Mesenchymal stem cell (in vitro differentiated cells and primary cell): ENCODE measurements around the gene LHX1. TPM values are rescaled to one million over a fixed set of nuclear protein-coding genes. Genes with fewer than 3 reads are reported as not detected.

Source experiments
- DNase-seq: peaks from one replicate; pipeline ENCODE4 v3.0.0-alpha.2; 2013
- H2AFZ ChIP-seq: one replicate; pipeline ENCODE4 v1.6.1; 2013; ENCODE audit warnings: low read depth, mild to moderate bottlenecking, control low read depth, inconsistent platforms, low read length, moderate library complexity
- H2AK5ac ChIP-seq: 2 replicates; pipeline ENCODE4 v1.6.1; 2013; ENCODE audit warnings: low read length, moderate library complexity, mild to moderate bottlenecking, inconsistent platforms; ENCODE audit not compliant: severe bottlenecking
- H2BK120ac ChIP-seq: one replicate; pipeline ENCODE4 v1.6.1; 2013; ENCODE audit warnings: low read depth, mild to moderate bottlenecking, inconsistent platforms, low read length, moderate library complexity
- H2BK12ac ChIP-seq, 2 experiments: one replicate each; pipeline ENCODE4 v1.6.1; 2013; ENCODE audit warnings: inconsistent platforms in 2 of 2, low read length in 2 of 2, mild to moderate bottlenecking in 2 of 2, moderate library complexity in 2 of 2, control low read depth in 1 of 2
- H2BK15ac ChIP-seq: one replicate; pipeline ENCODE4 v1.6.1; 2013; ENCODE audit warnings: mild to moderate bottlenecking, low read depth, inconsistent platforms; ENCODE audit not compliant: poor library complexity, severe bottlenecking
- H2BK5ac ChIP-seq: 2 replicates; pipeline ENCODE4 v1.6.1; 2013; ENCODE audit warnings: low read depth, mild to moderate bottlenecking, low read length, control low read depth, inconsistent platforms; ENCODE audit not compliant: poor library complexity, severe bottlenecking
- H3K14ac ChIP-seq, 2 experiments: one replicate each; pipeline ENCODE4 v1.6.1; 2013; ENCODE audit warnings: inconsistent platforms in 2 of 2, low read length in 2 of 2, control low read depth in 1 of 2, mild to moderate bottlenecking in 1 of 2, moderate library complexity in 1 of 2
- H3K18ac ChIP-seq, 2 experiments: one replicate each; pipeline ENCODE4 v1.6.1; 2013; ENCODE audit warnings: inconsistent platforms in 2 of 2, low read length in 2 of 2, control low read depth in 1 of 2, low read depth in 1 of 2, mild to moderate bottlenecking in 1 of 2
- H3K23ac ChIP-seq, 2 experiments: one replicate each; pipeline ENCODE4 v1.6.1; 2013; ENCODE audit warnings: inconsistent platforms in 2 of 2, low read length in 2 of 2, mild to moderate bottlenecking in 2 of 2, moderate library complexity in 2 of 2, control low read depth in 1 of 2
- H3K27ac ChIP-seq: 2 replicates; pipeline ENCODE4 v1.5.1; 2013; ENCODE audit warnings: mild to moderate bottlenecking, moderate library complexity, low read length, control low read depth, inconsistent platforms; ENCODE audit not compliant: poor library complexity, severe bottlenecking
- H3K27me3 ChIP-seq, 2 experiments: 2 replicates each; pipeline versions ENCODE4 v1.6.1 to v1.7.0; 2013; ENCODE audit warnings: low read length in 2 of 2, mild to moderate bottlenecking in 2 of 2, moderate library complexity in 2 of 2, control low read depth in 1 of 2, inconsistent platforms in 1 of 2; ENCODE audit not compliant: control insufficient read depth in 1 of 2, insufficient read depth in 1 of 2
- H3K36me3 ChIP-seq, 2 experiments: 2 replicates each; pipeline versions ENCODE4 v1.6.1 to v1.7.0; 2013; ENCODE audit warnings: low read length in 2 of 2, control low read depth in 1 of 2, inconsistent platforms in 1 of 2, low read depth in 1 of 2, mild to moderate bottlenecking in 1 of 2; ENCODE audit not compliant: insufficient read depth in 2 of 2, control insufficient read depth in 1 of 2
- H3K4ac ChIP-seq, 2 experiments: one replicate each; pipeline ENCODE4 v1.6.1; 2013; ENCODE audit warnings: inconsistent platforms in 2 of 2, low read length in 2 of 2, mild to moderate bottlenecking in 2 of 2, moderate library complexity in 2 of 2, control low read depth in 1 of 2, low read depth in 1 of 2
- H3K4me1 ChIP-seq: 2 replicates; pipeline ENCODE4 v1.6.1; 2013; ENCODE audit warnings: low read depth, low read length, control low read depth; ENCODE audit not compliant: control insufficient read depth, insufficient read depth
- H3K4me2 ChIP-seq: 2 replicates; pipeline ENCODE4 v1.6.1; 2013; ENCODE audit warnings: low read length, mild to moderate bottlenecking, inconsistent platforms; ENCODE audit not compliant: poor library complexity, severe bottlenecking
- H3K4me3 ChIP-seq, 2 experiments: 2 replicates each; pipeline versions ENCODE4 v1.5.1 to v1.7.0; 2013; ENCODE audit warnings: low read length in 2 of 2, mild to moderate bottlenecking in 2 of 2, control low read depth in 1 of 2, low read depth in 1 of 2; ENCODE audit not compliant: insufficient read depth in 1 of 2
- H3K79me1 ChIP-seq: replicated peaks from 2 replicates; pipeline ENCODE4 v1.6.1; 2013; ENCODE audit warnings: mild to moderate bottlenecking, control low read depth, low read length, inconsistent platforms; ENCODE audit not compliant: poor library complexity, severe bottlenecking
- H3K9ac ChIP-seq: 2 replicates; pipeline ENCODE4 v1.7.0; 2013; ENCODE audit warnings: mild to moderate bottlenecking, low read length, moderate library complexity
- H3K9me3 ChIP-seq: 2 replicates; pipeline ENCODE4 v1.7.0; 2013; ENCODE audit warnings: mild to moderate bottlenecking, low read length; ENCODE audit not compliant: control insufficient read depth
- H4K8ac ChIP-seq: one replicate; pipeline ENCODE4 v1.6.1; 2013; ENCODE audit warnings: inconsistent platforms, mild to moderate bottlenecking, low read length, moderate library complexity
- H4K91ac ChIP-seq: one replicate; pipeline ENCODE4 v1.6.1; 2013; ENCODE audit warnings: mild to moderate bottlenecking, low read length, inconsistent platforms
- WGBS: methylation state at CpG from one replicate; pipeline ENCODE4 v1.1.7; 2013; ENCODE audit warnings: mixed read lengths; 5-methylcytosine and 5-hydroxymethylcytosine counted together
- polyA plus RNA-seq, 2 experiments: library from polyadenylated mRNA; stranded (reverse); fragments of 200-250 nt; gene quantifications; one replicate each; pipeline ENCODE4 v1.2.3, GENCODE V29; 2013

LHX1 gene
- not detected for polyA plus RNA-seq (2013, experiment 1 of 2)
- polyA plus RNA-seq (2013, experiment 2 of 2) = not detected

DNA sequence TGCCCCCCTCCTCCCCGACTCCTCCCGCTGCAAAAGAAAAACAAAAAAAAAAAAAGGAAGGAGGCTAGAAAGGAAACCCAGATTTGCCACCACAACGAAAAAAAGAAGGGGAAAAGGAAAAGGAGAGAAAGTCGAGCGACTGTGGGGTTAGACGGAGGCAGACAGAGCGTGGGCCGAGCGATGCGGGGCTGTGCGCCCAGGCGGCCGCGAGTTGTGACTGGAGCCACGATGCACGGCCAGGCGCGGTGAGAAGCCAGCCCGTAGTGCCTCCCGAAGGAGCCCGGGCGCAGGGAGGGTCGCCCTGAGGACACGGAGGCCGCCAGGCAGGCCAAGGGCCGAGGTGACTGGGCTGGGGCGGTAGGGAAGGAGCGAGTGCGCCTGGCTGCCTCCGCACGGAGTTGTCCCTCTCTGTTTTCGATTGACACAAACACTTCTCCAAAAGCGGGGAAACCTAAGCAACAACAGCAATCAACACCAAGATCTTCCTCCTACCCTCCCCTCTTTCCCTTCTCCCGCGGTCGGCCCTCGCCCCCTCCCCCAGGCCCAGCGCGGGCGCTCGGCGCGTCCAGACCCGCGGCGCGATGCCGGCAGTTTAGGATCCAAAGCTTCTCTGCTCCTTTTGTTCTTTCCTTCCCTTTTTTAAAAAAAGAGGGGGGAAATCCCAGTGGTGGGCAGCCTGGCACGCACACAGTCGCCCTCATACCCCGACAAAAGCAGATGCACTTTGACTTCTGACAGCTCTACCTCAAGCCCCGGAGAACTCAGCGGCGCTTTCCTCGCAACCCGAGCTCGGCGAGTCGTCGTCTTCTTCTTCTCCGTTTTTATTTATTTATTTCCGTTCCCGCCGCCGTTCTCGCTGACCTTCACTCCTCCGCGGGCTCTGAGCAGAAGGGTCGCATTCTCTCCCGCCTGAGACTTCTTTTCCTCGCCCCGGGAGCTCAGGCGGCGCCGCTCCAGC is at the start of gene LHX1:
TSS of gene LHX1 (plus strand) at position 475 of the 958 bp plus-strand sequence. CDS start 723 bp downstream, outside the sequence.
- Histone ChIP-seq H3K27ac (no peak within 1 kb of the TSS), H3K79me1 (no peaks in the 10 kb centered on the region), H2BK120ac (no peak within 1 kb of the TSS), H2AK5ac (no peak within 1 kb of the TSS), H3K14ac (no peak within 1 kb of the TSS), H3K18ac (no peak within 1 kb of the TSS), H3K4me1 (peaks cover 68% of the 10 kb centered on the region), H2AFZ (no peak within 1 kb of the TSS), H3K23ac (peak within 1 kb of the TSS in 1 of 2 experiments; percentile 85), H3K4ac (no peak within 1 kb of the TSS), H3K4me2 (peak within 1 kb of the TSS; percentile 65), H3K4me3 (peak within 1 kb of the TSS in 1 of 2 experiments; percentile 29), H4K91ac (no peak within 1 kb of the TSS), H2BK5ac (no peak within 1 kb of the TSS), H4K8ac (no peak within 1 kb of the TSS), H2BK15ac (no peak within 1 kb of the TSS), H3K9me3 (peaks cover 8% of the 10 kb centered on the region), H3K27me3 (peaks cover 98 to 100% of the 10 kb centered on the region in 2 experiments), H3K36me3 (no peaks in the 10 kb centered on the region), H3K9ac (no peak within 1 kb of the TSS), H2BK12ac (no peak within 1 kb of the TSS)
- WGBS = 1% methylated on average over 67 of the region's 75 CpGs
- DNase-seq = no peak

DNA sequence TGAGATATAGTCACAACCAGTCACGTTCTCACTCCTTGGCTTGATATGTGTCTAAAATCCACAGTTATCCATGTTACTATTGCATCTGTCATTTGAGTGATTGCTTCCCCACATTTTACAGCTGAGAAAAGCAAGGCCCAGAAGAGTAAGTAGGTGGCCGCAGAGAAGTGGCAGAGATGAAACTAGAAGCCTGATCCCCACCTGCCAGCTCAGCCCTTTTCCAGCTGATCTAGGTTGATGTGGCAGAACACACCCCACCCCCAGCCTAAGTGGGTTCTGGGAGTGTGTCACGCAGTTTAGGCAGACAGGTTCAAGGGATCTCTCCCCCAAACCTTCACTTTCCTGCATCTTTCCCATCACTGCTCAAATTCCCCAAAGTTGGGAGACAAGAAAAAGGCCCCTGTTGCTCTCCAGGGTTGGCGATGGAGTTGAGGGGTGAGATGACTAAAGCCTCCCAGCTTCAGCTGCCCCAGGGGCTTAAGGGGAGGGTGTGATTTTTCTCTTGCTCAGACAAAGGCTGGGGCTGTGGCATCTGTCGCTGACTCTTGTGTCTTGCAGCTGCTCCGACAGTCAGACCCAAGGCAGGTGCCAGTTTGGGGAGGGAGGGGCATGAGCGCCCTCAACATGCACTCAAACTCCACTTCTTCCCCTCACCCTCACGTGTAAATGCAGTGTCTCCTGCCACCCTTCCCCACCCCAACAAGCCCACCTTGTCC is 48.9 kb upstream of the LHX1 start:
- Histone ChIP-seq H2AK5ac (no peak overlapping the region), H2AFZ (no peak overlapping the region), H3K9ac (no peak overlapping the region), H3K27me3 (peaks cover 45 to 83% of the 10 kb centered on the region in 2 experiments), H3K36me3 (no peaks in the 10 kb centered on the region), H3K23ac (no peak overlapping the region), H3K4ac (no peak overlapping the region), H4K8ac (no peak overlapping the region), H3K4me3 (no peak overlapping the region), H3K9me3 (no peaks in the 10 kb centered on the region), H3K18ac (no peak overlapping the region), H2BK12ac (no peak overlapping the region), H3K4me1 (no peaks in the 10 kb centered on the region), H3K14ac (no peak overlapping the region), H2BK15ac (no peak overlapping the region), H2BK120ac (no peak overlapping the region), H3K27ac (no peak overlapping the region), H4K91ac (no peak overlapping the region), H2BK5ac (no peak overlapping the region), H3K79me1 (no peaks in the 10 kb centered on the region), H3K4me2 (no peak overlapping the region)
- WGBS = 68% methylated on average over 7 of the region's 8 CpGs
- no peak for DNase-seq

DNA sequence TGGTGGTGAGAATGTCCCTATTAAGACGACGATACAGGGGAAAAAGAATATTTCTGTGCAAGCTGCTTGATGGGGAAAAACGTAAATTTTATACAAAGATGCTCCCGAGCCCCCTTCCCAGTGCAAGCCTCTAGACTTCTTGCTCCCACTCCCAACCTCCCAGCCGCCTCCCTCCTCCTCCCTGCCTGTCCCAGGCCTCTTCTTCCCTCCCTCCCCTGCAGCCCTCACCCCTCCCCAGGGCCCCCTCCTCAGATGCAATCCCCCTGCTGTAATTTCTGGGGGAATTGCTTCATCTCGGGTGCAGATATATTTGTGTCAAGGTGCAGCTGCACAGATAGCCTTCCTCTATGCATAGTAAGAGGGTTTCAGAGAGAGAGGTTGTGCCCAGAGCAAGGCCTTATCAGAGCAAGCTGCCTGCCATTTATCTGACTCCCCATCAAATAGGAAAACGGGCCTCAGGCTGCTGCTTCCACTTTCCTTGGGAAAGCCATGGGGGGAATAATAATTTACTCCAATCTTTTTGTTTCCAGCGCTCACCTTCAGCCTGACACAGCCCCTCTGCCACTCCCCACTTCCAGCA is 47.4 kb upstream of the LHX1 start:
- Histone ChIP-seq H4K91ac (no peak overlapping the region), H3K14ac (no peak overlapping the region), H3K4me1 (peaks cover 4% of the 10 kb centered on the region), H2BK120ac (no peak overlapping the region), H3K36me3 (no peaks in the 10 kb centered on the region), H3K4me3 (no peak overlapping the region), H2BK5ac (no peak overlapping the region), H3K9me3 (no peaks in the 10 kb centered on the region), H2BK15ac (no peak overlapping the region), H4K8ac (no peak overlapping the region), H3K4me2 (no peak overlapping the region), H2AK5ac (no peak overlapping the region), H3K4ac (no peak overlapping the region), H3K9ac (no peak overlapping the region), H2AFZ (no peak overlapping the region), H2BK12ac (no peak overlapping the region), H3K18ac (no peak overlapping the region), H3K79me1 (no peaks in the 10 kb centered on the region), H3K27me3 (peaks cover 40 to 73% of the 10 kb centered on the region in 2 experiments), H3K23ac (no peak overlapping the region), H3K27ac (no peak overlapping the region)
- DNase-seq = no peak
- 70% methylated on average over 7 of the region's 8 CpGs for WGBS
